Trophoblast cell (in vitro differentiated cells and primary cell): ENCODE data around the gene CLDN2.

Experiments
- DNase-seq, 2 donors: peaks; one replicate each; pipeline ENCODE4 v3.0.0-alpha.2; 2016
- H2AFZ ChIP-seq: 2 replicates; pipeline ENCODE4 v1.6.1; 2013; ENCODE audit warnings: low read length, moderate library complexity, mild to moderate bottlenecking; ENCODE audit not compliant: insufficient read depth, poor library complexity
- H2AK5ac ChIP-seq: 2 replicates; pipeline ENCODE4 v1.6.1; 2013; ENCODE audit warnings: mild to moderate bottlenecking, low read length
- H2BK120ac ChIP-seq: 2 replicates; pipeline ENCODE4 v1.6.1; 2013; ENCODE audit warnings: low read length, mild to moderate bottlenecking, moderate library complexity; ENCODE audit not compliant: insufficient read depth, poor library complexity
- H2BK12ac ChIP-seq: 2 replicates; pipeline ENCODE4 v1.6.1; 2013; ENCODE audit warnings: mild to moderate bottlenecking, low read length, moderate library complexity
- H2BK5ac ChIP-seq: 2 replicates; pipeline ENCODE4 v1.6.1; 2013; ENCODE audit warnings: low read length, low read depth, moderate library complexity, mild to moderate bottlenecking; ENCODE audit not compliant: poor library complexity
- H3K14ac ChIP-seq: 2 replicates; pipeline ENCODE4 v1.6.1; 2013; ENCODE audit warnings: mild to moderate bottlenecking, low read length
- H3K18ac ChIP-seq: 2 replicates; pipeline ENCODE4 v1.6.1; 2013; ENCODE audit warnings: mild to moderate bottlenecking, low read length
- H3K23ac ChIP-seq: 2 replicates; pipeline ENCODE4 v1.6.1; 2013; ENCODE audit warnings: low read length
- H3K27ac ChIP-seq: 2 replicates; pipeline ENCODE4 v1.5.1; 2013; ENCODE audit warnings: low read depth, mild to moderate bottlenecking, inconsistent platforms, low read length, moderate library complexity
- H3K27me3 ChIP-seq: 2 replicates; pipeline ENCODE4 v1.6.1; 2013; ENCODE audit warnings: inconsistent platforms, mild to moderate bottlenecking, low read length, moderate library complexity; ENCODE audit not compliant: insufficient read depth
- H3K36me3 ChIP-seq, 2 experiments: 1 replicate in 1 of 2; 2 replicates in 1 of 2; pipeline ENCODE4 v1.6.1; 2013; ENCODE audit warnings: low read length in 2 of 2, mild to moderate bottlenecking in 2 of 2, moderate library complexity in 1 of 2; ENCODE audit not compliant: insufficient read depth in 2 of 2, control insufficient read depth in 1 of 2
- H3K4ac ChIP-seq: 2 replicates; pipeline ENCODE4 v1.6.1; 2013; ENCODE audit warnings: low read depth, mild to moderate bottlenecking, low read length, moderate library complexity
- H3K4me1 ChIP-seq, 2 experiments: 1 replicate in 1 of 2; 2 replicates in 1 of 2; pipeline ENCODE4 v1.6.1; 2013; ENCODE audit warnings: low read length in 2 of 2, mild to moderate bottlenecking in 2 of 2, moderate library complexity in 1 of 2; ENCODE audit not compliant: insufficient read depth in 2 of 2, control insufficient read depth in 1 of 2
- H3K4me2 ChIP-seq: 2 replicates; pipeline ENCODE4 v1.6.1; 2013; ENCODE audit warnings: inconsistent platforms, mild to moderate bottlenecking, low read length, moderate library complexity
- H3K4me3 ChIP-seq: 2 replicates; pipeline ENCODE4 v1.5.1; 2013; ENCODE audit warnings: mild to moderate bottlenecking, low read depth, low read length, inconsistent platforms
- H3K79me1 ChIP-seq: one replicate; pipeline ENCODE4 v1.6.1; 2013; ENCODE audit warnings: low read length
- H3K79me2 ChIP-seq: 2 replicates; pipeline ENCODE4 v1.6.1; 2013; ENCODE audit warnings: low read length, mild to moderate bottlenecking; ENCODE audit not compliant: control insufficient read depth, insufficient read depth, poor library complexity
- H3K9ac ChIP-seq: 2 replicates; pipeline ENCODE4 v1.6.1; 2013; ENCODE audit warnings: mild to moderate bottlenecking, low read length
- H3K9me3 ChIP-seq: 2 replicates; pipeline ENCODE4 v1.6.1; 2013; ENCODE audit warnings: low read depth, mild to moderate bottlenecking, control low read depth, inconsistent platforms, low read length; ENCODE audit not compliant: insufficient read depth
- H4K12ac ChIP-seq: 2 replicates; pipeline ENCODE4 v1.6.1; 2013; ENCODE audit warnings: low read depth, mild to moderate bottlenecking, low read length, moderate library complexity
- H4K8ac ChIP-seq: 2 replicates; pipeline ENCODE4 v1.6.1; 2013; ENCODE audit warnings: low read depth, mild to moderate bottlenecking, low read length, moderate library complexity
- H4K91ac ChIP-seq: one replicate; pipeline ENCODE4 v1.6.1; 2013; ENCODE audit warnings: low read depth, mild to moderate bottlenecking, low read length, moderate library complexity
- WGBS: extraction: QIAGEN DNeasy Blood & Tissue Kit; methylation state at CpG from one replicate; pipeline ENCODE4 v1.1.7; 2013; ENCODE audit warnings: missing lambda C conversion rate; ENCODE audit not compliant: insufficient read length, insufficient coverage; ENCODE audit errors: extremely low coverage; 5-methylcytosine and 5-hydroxymethylcytosine counted together

CLDN2 gene

GRCh38 chrX:106901341-106901740 lies 18.9 kb upstream of the CLDN2 start:
- Histone ChIP-seq H2AK5ac (no peak overlapping the region), H3K79me1 (no peaks in the 10 kb centered on the region), H3K14ac (no peak overlapping the region), H4K8ac (no peak overlapping the region), H3K4ac (no peak overlapping the region), H2BK5ac (no peak overlapping the region), H3K4me1 (peaks cover 0 to 6% of the 10 kb centered on the region in 2 experiments), H3K27me3 (no peaks in the 10 kb centered on the region), H2BK120ac (no peak overlapping the region), H3K27ac (no peak overlapping the region), H3K79me2 (no peaks in the 10 kb centered on the region), H3K4me2 (no peak overlapping the region), H3K4me3 (no peak overlapping the region), H3K23ac (no peak overlapping the region), H2BK12ac (no peak overlapping the region), H4K12ac (no peak overlapping the region), H3K36me3 (no peaks in the 10 kb centered on the region), H2AFZ (no peak overlapping the region), H4K91ac (no peak overlapping the region), H3K18ac (no peak overlapping the region), H3K9me3 (no peaks in the 10 kb centered on the region), H3K9ac (no peak overlapping the region)
- WGBS = no CpG with 5 or more reads among the region's 3 CpGs
- DNase-seq = no peak

GRCh38 chrX:106901781-106902219 lies 18.4 kb upstream of the CLDN2 start:
- WGBS = no CpG with 5 or more reads among the region's 4 CpGs
- Histone ChIP-seq H3K18ac (no peak overlapping the region), H2BK12ac (no peak overlapping the region), H2BK5ac (no peak overlapping the region), H2AK5ac (no peak overlapping the region), H3K23ac (no peak overlapping the region), H3K4me1 (peaks cover 0 to 8% of the 10 kb centered on the region in 2 experiments), H3K27me3 (no peaks in the 10 kb centered on the region), H3K9me3 (no peaks in the 10 kb centered on the region), H3K4me2 (no peak overlapping the region), H2BK120ac (no peak overlapping the region), H3K14ac (no peak overlapping the region), H3K79me1 (no peaks in the 10 kb centered on the region), H3K4me3 (no peak overlapping the region), H3K4ac (no peak overlapping the region), H4K12ac (no peak overlapping the region), H2AFZ (no peak overlapping the region), H4K91ac (no peak overlapping the region), H4K8ac (no peak overlapping the region), H3K27ac (no peak overlapping the region), H3K9ac (no peak overlapping the region), H3K79me2 (no peaks in the 10 kb centered on the region), H3K36me3 (no peaks in the 10 kb centered on the region)
- DNase-seq = no peak

- no peak overlapping the region for H4K12ac ChIP-seq
- no peak overlapping the region for H2AFZ ChIP-seq
- no peak overlapping the region for H3K14ac ChIP-seq
- no CpG with 5 or more reads among the region's 2 CpGs for whole genome bisulfite sequencing
- no peak overlapping the region for H4K8ac ChIP-seq
- H3K27me3 ChIP-seq = no peaks in the 10 kb centered on the region
- DNase-seq = no peak
- H3K36me3 ChIP-seq = no peaks in the 10 kb centered on the region
- H2BK5ac ChIP-seq = no peak overlapping the region
- no peak overlapping the region for H3K4me2 ChIP-seq
- H3K4me3 ChIP-seq = no peak overlapping the region
- no peak overlapping the region for H3K18ac ChIP-seq
- no peak overlapping the region for H3K23ac ChIP-seq
- no peak overlapping the region for H3K27ac ChIP-seq
- H3K9me3 ChIP-seq = no peaks in the 10 kb centered on the region
- no peak overlapping the region for H4K91ac ChIP-seq
- peaks cover 0 to 8% of the 10 kb centered on the region in 2 experiments for H3K4me1 ChIP-seq
- H3K79me1 ChIP-seq = no peaks in the 10 kb centered on the region
- H3K79me2 ChIP-seq = no peaks in the 10 kb centered on the region
- H3K9ac ChIP-seq = no peak overlapping the region
- H2AK5ac ChIP-seq = no peak overlapping the region
- H2BK12ac ChIP-seq = no peak overlapping the region
- no peak overlapping the region for H2BK120ac ChIP-seq
- no peak overlapping the region for H3K4ac ChIP-seq
These were observed 17.5 kb upstream of the CLDN2 start for GRCh38 chrX:106902684-106903083.

- no peak within 1 kb of the TSS for H4K8ac ChIP-seq
These were observed 16.8 kb upstream of the CLDN2 start, which contains the start of gene RIPPLY1 for GRCh38 chrX:106903291-106903824. Gene RIPPLY1 (minus strand): TSS chrX:106903341. CDS start chrX:106903287, 54 bp downstream.

More at GRCh38 chrX:106903291-106903824, 16.8 kb upstream of the CLDN2 start, which contains the start of gene RIPPLY1:
- no peak within 1 kb of the TSS for H3K4ac ChIP-seq
- no peak within 1 kb of the TSS for H2BK5ac ChIP-seq
- H3K79me1 ChIP-seq = no peaks in the 10 kb centered on the region
- no peaks in the 10 kb centered on the region for H3K27me3 ChIP-seq
- H3K23ac ChIP-seq = no peak within 1 kb of the TSS
- H3K9ac ChIP-seq = no peak within 1 kb of the TSS
- no peak within 1 kb of the TSS for H2BK12ac ChIP-seq
- no peak within 1 kb of the TSS for H3K14ac ChIP-seq
- no peak within 1 kb of the TSS for H2AFZ ChIP-seq
- H2BK120ac ChIP-seq = no peak within 1 kb of the TSS
- H4K91ac ChIP-seq = no peak within 1 kb of the TSS
- H4K12ac ChIP-seq = peak within 1 kb of the TSS; percentile 30
- H2AK5ac ChIP-seq = no peak within 1 kb of the TSS
- H3K4me3 ChIP-seq = no peak within 1 kb of the TSS
- peaks cover 0 to 8% of the 10 kb centered on the region in 2 experiments for H3K4me1 ChIP-seq
- H3K36me3 ChIP-seq = no peaks in the 10 kb centered on the region
- H3K18ac ChIP-seq = no peak within 1 kb of the TSS
- H3K79me2 ChIP-seq = no peaks in the 10 kb centered on the region
- no peak within 1 kb of the TSS for H3K27ac ChIP-seq
- no peak for DNase-seq
- no peaks in the 10 kb centered on the region for H3K9me3 ChIP-seq
- no CpG with 5 or more reads among the region's 1 CpG for WGBS
- H3K4me2 ChIP-seq = no peak within 1 kb of the TSS
